ENCODE data around the gene EFHC2. TPM values are rescaled to one million over a fixed set of nuclear protein-coding genes. Genes with fewer than 3 reads are reported as not detected.

The EFHC2 gene
- total and polyA plus RNA-seq, 2 of the 8 experiments (the other 6 are each of a cell fraction or from before 2014, with no cell fraction given), result 1.8 to 3.4 TPM

- H3K79me1 ChIP-seq (ENCODE audit: low read depth, low read length), result no peaks in the 10 kb centered on the region
- H2AFZ ChIP-seq (ENCODE audit: low read length), result no peak overlapping the region
- CTCF ChIA-PET (ENCODE audit: partially characterized antibody), result no interaction called here
- no peak overlapping the region for H2BK12ac ChIP-seq (ENCODE audit: low read depth, low read length)
- WGBS, 2 experiments (ENCODE audit: extremely low coverage in 1 of 2, insufficient coverage in 1 of 2, insufficient read length in 1 of 2, insufficient replicate concordance in 2 of 2, low coverage in 1 of 2, low lambda C conversion rate in 2 of 2, missing lambda C conversion rate in 1 of 2), result 86% methylated on average over 1 of the region's 3 CpGs; no CpG with 5 or more reads in 1 of the 2 experiments
- no peak overlapping the region for H3K9ac ChIP-seq (replicated peaks in 1 of 4; ENCODE audit: extremely low read depth in 1 of 4, low read depth in 3 of 4, low read length in 3 of 4)
- DNase-seq (ENCODE audit: low read depth in 1 of 2, low spot score in 2 of 2) (no peak), FAIRE-seq (peak; percentile 42)
- no peak overlapping the region for H2AK5ac ChIP-seq (ENCODE audit: low read depth, low read length)
- H3K23ac ChIP-seq (ENCODE audit: insufficient read length), result no peak overlapping the region
- no peak overlapping the region for H3K14ac ChIP-seq (ENCODE audit: insufficient read length)
- no peaks in the 10 kb centered on the region for H3K23me2 ChIP-seq (ENCODE audit: low read depth, low read length)
- no peak overlapping the region for H4K91ac ChIP-seq (replicated peaks; ENCODE audit: insufficient read length, low read length)
- H3K4ac ChIP-seq (replicated peaks; ENCODE audit: insufficient read length, low read depth, low read length), result no peak overlapping the region
- H3K4me3 ChIP-seq (ENCODE audit: extremely low read depth in 1 of 4, insufficient read depth in 2 of 4, low read depth in 3 of 4, low read length in 4 of 4), result peak overlapping the region in 2 of 4 experiments; percentile 51 to 55; a peak in 3 of 8 replicates
- no peaks in the 10 kb centered on the region for H3K36me3 ChIP-seq (ENCODE audit: control insufficient read depth in 2 of 4, insufficient read depth in 4 of 4, low read length in 3 of 4)
- no peak overlapping the region for H4K8ac ChIP-seq (ENCODE audit: extremely low read depth, insufficient read depth, low read length)
- H4K5ac ChIP-seq (ENCODE audit: insufficient read length, low read depth, low read length), result no peak overlapping the region
- no peaks in the 10 kb centered on the region for H3K79me2 ChIP-seq (ENCODE audit: control insufficient read depth in 1 of 2, insufficient read depth in 2 of 2, low read length in 2 of 2)
- H3K9me3 ChIP-seq (ENCODE audit: insufficient read depth in 2 of 2, low read depth in 1 of 2, low read length in 1 of 2), result no peaks in the 10 kb centered on the region; a peak in 1 of 4 replicates
- no peak overlapping the region; the same call in 1 of the 2 replicates for H3K18ac ChIP-seq (ENCODE audit: extremely low read depth, low read length)
- H2BK120ac ChIP-seq (replicated peaks; ENCODE audit: low read depth, low read length), result no peak overlapping the region
- no peak overlapping the region for H3K27ac ChIP-seq (ENCODE audit: low read depth, low read length)
- peak overlapping the region; percentile 56 to 79 for H3K4me2 ChIP-seq (ENCODE audit: insufficient read depth in 1 of 2, low read depth in 2 of 2, low read length in 2 of 2)
- H3K27me3 ChIP-seq (replicated peaks in 1 of 4; ENCODE audit: control insufficient read depth in 3 of 4, extremely low read depth in 1 of 4, insufficient read depth in 3 of 4, low read length in 3 of 4), result no peaks in the 10 kb centered on the region
- POLR2A ChIA-PET (ENCODE audit: partially characterized antibody), result no interaction called here
- no peak overlapping the region for H2BK15ac ChIP-seq (ENCODE audit: low read length)
- no peak overlapping the region for H2BK20ac ChIP-seq (ENCODE audit: low read length)
- H3K56ac ChIP-seq (replicated peaks; ENCODE audit: insufficient read length, low read depth, low read length), result no peak overlapping the region
- 0 out of 7 replicates have a peak, but pooled peaks cover 0 to 2% (median 0%) of the 10 kb centered on the region in 4 experiments for H3K4me1 ChIP-seq (replicated peaks in 1 of 4; ENCODE audit: control insufficient read depth in 3 of 4, insufficient read depth in 4 of 4, low read length in 3 of 4)
- H4K20me1 ChIP-seq (replicated peaks in 1 of 2; ENCODE audit: control insufficient read depth in 1 of 2, insufficient read depth in 2 of 2, low read length in 2 of 2), result no peaks in the 10 kb centered on the region
- H2BK5ac ChIP-seq (ENCODE audit: low read depth, low read length), result no peak overlapping the region
- no peak for TF ChIP-seq KDM5A (IDR thresholded peaks at IDR 0.05; ENCODE audit: low read length)
Measured at GRCh38 chrX:44342866-44343265, 606 bp downstream of the EFHC2 start.
